ENCODE results near the gene SLCO4C1. TPM values are rescaled to one million over a fixed set of nuclear protein-coding genes. Genes with fewer than 3 reads are reported as not detected.

Gene SLCO4C1
- total and polyA plus RNA-seq, 2 of the 13 experiments (the other 11 are each of a cell fraction or from before 2014, with no cell fraction given), result 1.3 to 7.8 TPM

- TF ChIP-seq, protein P1, sequence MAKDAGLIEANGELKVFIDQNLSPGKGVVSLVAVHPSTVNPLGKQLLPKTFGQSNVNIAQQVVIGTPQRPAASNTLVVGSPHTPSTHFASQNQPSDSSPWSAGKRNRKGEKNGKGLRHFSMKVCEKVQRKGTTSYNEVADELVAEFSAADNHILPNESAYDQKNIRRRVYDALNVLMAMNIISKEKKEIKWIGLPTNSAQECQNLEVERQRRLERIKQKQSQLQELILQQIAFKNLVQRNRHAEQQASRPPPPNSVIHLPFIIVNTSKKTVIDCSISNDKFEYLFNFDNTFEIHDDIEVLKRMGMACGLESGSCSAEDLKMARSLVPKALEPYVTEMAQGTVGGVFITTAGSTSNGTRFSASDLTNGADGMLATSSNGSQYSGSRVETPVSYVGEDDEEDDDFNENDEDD (CRISPR knock-in tag; IDR thresholded peaks at IDR 0.05; ENCODE audit: borderline replicate concordance), result no peak
- TF ChIP-seq TBP (CRISPR knock-in tag; IDR thresholded peaks at IDR 0.05), result no peak
- peak; percentile 93 for TF ChIP-seq ZBTB25 (CRISPR knock-in tag; IDR thresholded peaks at IDR 0.05)
- no peak for TF ChIP-seq ZNF484 (CRISPR knock-in tag; IDR thresholded peaks at IDR 0.05; ENCODE audit: borderline replicate concordance, low read depth)
- TF ChIP-seq CSRNP1 (CRISPR knock-in tag; IDR thresholded peaks at IDR 0.05), result peak; percentile 35; the same call in 1 of the 2 replicates
- peak; percentile 69 for TF ChIP-seq ONECUT2 (CRISPR knock-in tag; IDR thresholded peaks at IDR 0.05)
- no peak for TF ChIP-seq ZNF558 (CRISPR knock-in tag; IDR thresholded peaks at IDR 0.05; ENCODE audit: borderline replicate concordance)
- TF ChIP-seq NCOA2 (CRISPR knock-in tag; IDR thresholded peaks at IDR 0.05), result peak; percentile 99
- TF ChIP-seq, protein P2, sequence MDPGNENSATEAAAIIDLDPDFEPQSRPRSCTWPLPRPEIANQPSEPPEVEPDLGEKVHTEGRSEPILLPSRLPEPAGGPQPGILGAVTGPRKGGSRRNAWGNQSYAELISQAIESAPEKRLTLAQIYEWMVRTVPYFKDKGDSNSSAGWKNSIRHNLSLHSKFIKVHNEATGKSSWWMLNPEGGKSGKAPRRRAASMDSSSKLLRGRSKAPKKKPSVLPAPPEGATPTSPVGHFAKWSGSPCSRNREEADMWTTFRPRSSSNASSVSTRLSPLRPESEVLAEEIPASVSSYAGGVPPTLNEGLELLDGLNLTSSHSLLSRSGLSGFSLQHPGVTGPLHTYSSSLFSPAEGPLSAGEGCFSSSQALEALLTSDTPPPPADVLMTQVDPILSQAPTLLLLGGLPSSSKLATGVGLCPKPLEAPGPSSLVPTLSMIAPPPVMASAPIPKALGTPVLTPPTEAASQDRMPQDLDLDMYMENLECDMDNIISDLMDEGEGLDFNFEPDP (CRISPR knock-in tag; conservative IDR thresholded peaks at IDR 0.05), result no peak
- TF ChIP-seq GABPB1 (CRISPR knock-in tag; IDR thresholded peaks at IDR 0.05), result no peak
- TF ChIP-seq ZNF3 (CRISPR knock-in tag; IDR thresholded peaks at IDR 0.05), result no peak
- peak; percentile 19; the same call in 1 of the 2 replicates for TF ChIP-seq NFYC (CRISPR knock-in tag; IDR thresholded peaks at IDR 0.05)
- no peak for TF ChIP-seq MAZ (IDR thresholded peaks at IDR 0.05; ENCODE audit: borderline replicate concordance, low read depth, low read length)
- TF ChIP-seq MAZ (CRISPR knock-in tag; IDR thresholded peaks at IDR 0.05; ENCODE audit: low read depth), result no peak
- no peak for TF ChIP-seq GTF2F1 (IDR thresholded peaks at IDR 0.05; ENCODE audit: low read length)
- TF ChIP-seq ZNF556 (CRISPR knock-in tag; IDR thresholded peaks at IDR 0.05; ENCODE audit: borderline replicate concordance), result no peak; the same call in 1 of the 2 replicates
- TF ChIP-seq, protein P3, sequence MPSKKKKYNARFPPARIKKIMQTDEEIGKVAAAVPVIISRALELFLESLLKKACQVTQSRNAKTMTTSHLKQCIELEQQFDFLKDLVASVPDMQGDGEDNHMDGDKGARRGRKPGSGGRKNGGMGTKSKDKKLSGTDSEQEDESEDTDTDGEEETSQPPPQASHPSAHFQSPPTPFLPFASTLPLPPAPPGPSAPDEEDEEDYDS (CRISPR knock-in tag; IDR thresholded peaks at IDR 0.05), result no peak
- TF ChIP-seq ZFP90 (CRISPR knock-in tag; IDR thresholded peaks at IDR 0.05; ENCODE audit: borderline replicate concordance), result no peak
- TF ChIP-seq ATAD3A (CRISPR knock-in tag; IDR thresholded peaks at IDR 0.05), result no peak
- TF ChIP-seq ZNF33A (CRISPR knock-in tag; IDR thresholded peaks at IDR 0.05; ENCODE audit: borderline replicate concordance), result no peak
- TF ChIP-seq ZNF7 (CRISPR knock-in tag; IDR thresholded peaks at IDR 0.05), result no peak
- TF ChIP-seq, protein P4, sequence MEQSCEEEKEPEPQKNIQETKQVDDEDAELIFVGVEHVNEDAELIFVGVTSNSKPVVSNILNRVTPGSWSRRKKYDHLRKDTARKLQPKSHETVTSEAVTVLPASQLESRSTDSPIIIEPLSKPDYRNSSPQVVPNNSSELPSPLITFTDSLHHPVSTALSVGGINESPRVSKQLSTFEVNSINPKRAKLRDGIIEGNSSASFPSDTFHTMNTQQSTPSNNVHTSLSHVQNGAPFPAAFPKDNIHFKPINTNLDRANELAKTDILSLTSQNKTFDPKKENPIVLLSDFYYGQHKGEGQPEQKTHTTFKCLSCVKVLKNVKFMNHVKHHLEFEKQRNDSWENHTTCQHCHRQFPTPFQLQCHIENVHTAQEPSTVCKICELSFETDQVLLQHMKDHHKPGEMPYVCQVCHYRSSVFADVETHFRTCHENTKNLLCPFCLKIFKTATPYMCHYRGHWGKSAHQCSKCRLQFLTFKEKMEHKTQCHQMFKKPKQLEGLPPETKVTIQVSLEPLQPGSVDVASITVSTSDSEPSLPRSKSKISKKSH (CRISPR knock-in tag; IDR thresholded peaks at IDR 0.05; ENCODE audit: borderline replicate concordance), result no peak
Measured at GRCh38 chr5:102222772-102223171, 73.3 kb downstream of the SLCO4C1 start (continued).
